HG03354 (cell line): ENCODE results near the gene CPB1.
"Not testable (repeated sequence)": the region's sequence is repeated elsewhere in the genome, so short reads cannot be mapped to it uniquely, and the experiment has no call there.

ENCODE experiments used
- ATAC-seq: cut with Tn5 transposase; IDR thresholded peaks from one replicate; pipeline ENCODE4 v1.9.1; 2021; ENCODE audit warnings: mild to moderate bottlenecking; ENCODE audit not compliant: unreplicated experiment, poor library complexity, severe bottlenecking

Gene CPB1

GRCh38 chr3:148827585-148827984 is at the start of gene CPB1:
CPB1 (plus strand) TSS chr3:148827811; CDS start chr3:148827824, 13 bp downstream.
- no peak for ATAC-seq

DNA sequence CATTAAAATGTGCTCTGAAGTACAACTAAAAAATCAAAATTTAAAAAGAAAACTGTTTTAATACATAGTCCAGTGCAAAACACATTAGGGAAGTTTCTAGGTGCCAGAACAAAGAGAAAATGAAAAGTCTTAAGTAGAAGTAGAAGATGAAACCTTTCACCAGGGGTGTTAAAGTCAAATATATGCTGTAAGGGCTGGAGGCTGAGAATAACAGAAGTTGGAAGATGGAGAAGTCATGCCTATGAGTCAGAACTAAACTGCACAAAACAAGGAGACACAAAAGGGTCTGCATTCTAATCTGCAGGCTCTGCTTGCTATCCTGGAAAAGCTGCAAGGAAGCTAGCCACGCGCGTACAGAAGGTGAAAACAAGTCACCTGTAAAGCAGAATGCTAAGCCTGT is 48.7 kb upstream of the CPB1 start:
- no peak for ATAC-seq

- not testable (repeated sequence) for ATAC-seq
Observed at GRCh38 chr3:148785026-148785425, 42.6 kb upstream of the CPB1 start.

DNA sequence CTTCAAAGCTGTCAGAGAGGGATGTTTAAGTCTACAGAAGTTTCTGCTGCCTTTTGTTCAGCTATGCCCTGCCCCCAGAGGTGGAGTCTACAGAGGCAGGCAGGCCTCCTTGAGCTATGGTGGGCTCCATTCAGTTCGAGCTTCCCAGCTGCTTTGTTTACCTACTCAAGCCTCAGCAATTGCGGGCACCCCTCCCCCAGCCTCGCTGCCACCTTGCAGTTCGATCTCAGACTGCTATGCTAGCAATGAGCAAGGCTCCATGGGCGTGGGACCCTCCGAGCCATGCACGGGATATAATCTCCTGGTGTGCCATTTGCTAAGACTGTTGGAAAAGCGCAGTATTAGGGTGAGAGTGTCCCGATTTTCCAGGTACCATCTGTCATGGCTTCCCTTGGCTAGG is 41.5 kb upstream of the CPB1 start:
- not testable (repeated sequence) for ATAC-seq

GRCh38 chr3:148789146-148789545 is 38.5 kb upstream of the CPB1 start:
- no peak for ATAC-seq

DNA sequence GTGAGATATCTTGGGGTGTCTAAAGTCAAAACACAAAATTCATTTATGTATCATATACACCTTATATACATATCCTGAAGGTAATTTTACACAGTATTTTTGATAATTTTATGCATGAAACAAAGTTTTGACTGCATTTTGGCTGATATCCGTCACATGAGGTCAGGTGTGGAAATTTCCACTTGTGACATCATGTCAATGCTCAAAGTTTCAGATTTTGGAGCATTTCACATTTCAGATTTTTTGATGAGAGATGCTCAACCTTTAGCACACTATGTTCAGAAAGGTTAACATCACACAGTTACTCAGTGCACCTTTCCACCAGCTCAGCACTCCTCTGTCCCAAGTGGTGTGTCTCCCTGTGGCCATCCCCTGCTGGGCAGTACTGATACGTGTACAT is 37.7 kb upstream of the CPB1 start:
- no peak for ATAC-seq

GRCh38 chr3:148790370-148790769 is 37.2 kb upstream of the CPB1 start:
- no peak for ATAC-seq

DNA sequence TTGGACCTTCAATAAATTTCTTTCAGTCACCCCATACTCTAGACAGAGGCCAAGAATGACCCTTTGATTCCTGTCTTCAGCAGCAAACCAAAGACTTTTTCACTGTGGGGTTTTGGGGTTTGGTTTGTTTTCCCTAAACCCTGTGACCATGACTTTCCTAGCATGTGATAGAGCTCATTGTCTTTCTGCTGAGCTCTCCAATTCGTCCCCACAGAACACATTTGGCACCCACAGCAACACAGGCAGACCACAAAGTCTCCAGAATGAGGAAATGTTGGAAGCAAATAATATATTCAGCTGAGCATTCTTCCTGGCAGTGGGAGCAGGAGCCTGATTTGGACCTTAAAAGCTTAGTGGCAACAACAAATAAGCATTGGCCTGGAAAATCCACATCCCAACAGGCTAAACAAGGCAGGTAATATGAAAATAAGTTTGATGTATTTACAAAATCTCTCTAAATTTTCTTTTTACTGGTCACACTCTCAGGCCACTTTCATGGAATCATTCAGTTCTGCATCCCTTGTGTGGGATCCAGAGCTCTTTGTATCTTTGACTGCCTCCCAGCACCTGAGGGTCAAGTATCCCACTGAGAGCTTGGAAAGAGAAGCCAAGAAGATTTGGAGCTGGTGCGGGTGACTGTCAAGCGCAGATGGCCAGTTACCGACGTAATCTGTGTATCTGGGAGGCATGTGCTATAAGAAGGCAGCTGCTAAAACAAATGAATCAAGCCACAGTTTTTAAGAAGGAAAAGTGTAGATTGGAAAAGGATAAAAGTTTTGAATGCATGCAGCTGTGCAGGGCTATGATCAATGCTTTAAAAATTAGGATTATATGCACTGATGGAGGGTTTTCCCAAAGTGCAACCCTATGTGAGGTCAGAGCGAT is 36.5 kb upstream of the CPB1 start:
- ATAC-seq, result no peak

DNA sequence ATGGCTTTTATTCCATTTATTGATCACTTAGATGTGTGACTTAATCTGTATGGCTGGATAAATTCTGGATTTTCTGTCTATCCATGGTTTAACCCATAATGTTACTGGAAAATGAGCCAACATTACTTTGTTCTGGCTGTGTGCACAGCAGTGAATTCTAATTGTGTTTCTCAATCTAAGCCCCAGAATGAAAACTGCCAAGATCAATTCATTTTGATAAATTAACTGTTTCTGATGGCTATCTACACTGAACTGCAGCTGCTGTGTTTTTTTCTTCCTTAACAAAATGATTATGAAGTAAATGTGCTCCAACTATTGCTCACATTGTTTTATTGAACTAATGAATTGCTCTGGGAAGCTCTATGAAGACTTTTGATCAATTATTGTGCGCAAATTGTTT is 35.7 kb upstream of the CPB1 start:
- no peak for ATAC-seq

- ATAC-seq, result no peak
Observed at GRCh38 chr3:148792516-148792915, 35.1 kb upstream of the CPB1 start.

GRCh38 chr3:148796799-148797198 is 30.8 kb upstream of the CPB1 start:
- no peak for ATAC-seq

- ATAC-seq, result no peak
Observed at GRCh38 chr3:148797795-148798194, 29.8 kb upstream of the CPB1 start.

DNA sequence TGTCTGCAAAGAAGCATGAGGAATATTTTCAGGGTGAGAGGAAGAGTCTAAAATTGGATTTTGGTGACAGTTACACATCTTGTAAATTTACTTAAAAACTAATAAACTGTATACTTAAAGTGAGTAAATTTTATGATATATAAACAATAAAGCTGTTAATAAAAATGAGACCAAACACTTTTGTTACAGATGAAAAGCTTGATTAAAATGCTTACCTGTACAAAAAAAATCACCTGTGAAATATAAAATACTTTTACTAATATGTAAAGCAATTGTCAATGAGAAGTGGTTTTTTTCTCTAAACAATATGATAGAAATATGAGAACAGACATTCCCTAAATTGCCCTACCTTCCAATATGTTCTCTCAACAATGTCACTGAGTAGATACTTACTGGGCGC is 27.2 kb upstream of the CPB1 start:
- ATAC-seq, result no peak

- no peak for ATAC-seq
Observed at GRCh38 chr3:148809835-148810234, 17.8 kb upstream of the CPB1 start.

GRCh38 chr3:148815316-148816110 is 12.1 kb upstream of the CPB1 start:
- no peak for ATAC-seq

DNA sequence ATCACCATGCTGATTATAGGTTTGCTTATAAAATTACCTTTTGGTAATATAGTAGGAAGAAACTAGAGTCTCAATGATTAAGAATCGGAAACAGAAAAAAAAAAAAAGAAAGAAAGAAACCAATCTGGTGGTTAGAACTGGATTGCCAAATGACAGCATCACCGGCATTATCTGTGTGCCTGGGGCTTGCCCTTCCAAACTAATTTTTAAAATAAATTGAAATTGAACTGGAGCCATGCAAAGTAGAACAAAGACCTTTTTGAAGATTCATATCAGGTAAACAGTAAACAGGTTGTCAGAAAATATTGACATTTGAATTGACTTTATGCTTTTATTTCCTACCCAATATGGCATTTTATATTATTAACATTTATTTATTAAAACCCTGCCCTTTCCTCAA is 11.2 kb upstream of the CPB1 start:
- no peak for ATAC-seq

DNA sequence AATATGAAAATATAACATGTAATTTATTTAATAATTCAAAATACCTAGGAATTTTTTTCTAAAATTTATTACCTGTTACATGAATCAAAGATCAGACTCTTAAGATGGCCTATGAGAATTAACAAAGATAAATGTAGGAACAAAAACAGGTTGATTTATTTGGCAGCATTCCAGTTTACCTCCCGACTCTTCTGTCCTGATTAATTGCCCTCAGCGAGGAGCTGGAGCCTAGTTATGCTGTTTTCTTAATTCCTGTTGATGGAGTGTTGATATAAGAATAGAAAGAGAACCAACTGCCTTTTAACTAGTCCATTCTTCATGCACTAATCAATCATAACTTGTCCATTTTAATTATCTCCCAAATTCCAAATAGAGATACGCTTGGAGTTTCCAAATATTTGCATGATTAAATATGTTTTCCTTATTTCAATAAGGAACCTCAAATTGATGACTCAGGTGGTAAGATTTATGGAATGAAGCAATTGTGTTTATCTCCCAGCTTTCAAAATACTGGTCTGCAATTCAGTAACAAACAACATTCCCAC is 10.6 kb upstream of the CPB1 start:
- ATAC-seq, result no peak

DNA sequence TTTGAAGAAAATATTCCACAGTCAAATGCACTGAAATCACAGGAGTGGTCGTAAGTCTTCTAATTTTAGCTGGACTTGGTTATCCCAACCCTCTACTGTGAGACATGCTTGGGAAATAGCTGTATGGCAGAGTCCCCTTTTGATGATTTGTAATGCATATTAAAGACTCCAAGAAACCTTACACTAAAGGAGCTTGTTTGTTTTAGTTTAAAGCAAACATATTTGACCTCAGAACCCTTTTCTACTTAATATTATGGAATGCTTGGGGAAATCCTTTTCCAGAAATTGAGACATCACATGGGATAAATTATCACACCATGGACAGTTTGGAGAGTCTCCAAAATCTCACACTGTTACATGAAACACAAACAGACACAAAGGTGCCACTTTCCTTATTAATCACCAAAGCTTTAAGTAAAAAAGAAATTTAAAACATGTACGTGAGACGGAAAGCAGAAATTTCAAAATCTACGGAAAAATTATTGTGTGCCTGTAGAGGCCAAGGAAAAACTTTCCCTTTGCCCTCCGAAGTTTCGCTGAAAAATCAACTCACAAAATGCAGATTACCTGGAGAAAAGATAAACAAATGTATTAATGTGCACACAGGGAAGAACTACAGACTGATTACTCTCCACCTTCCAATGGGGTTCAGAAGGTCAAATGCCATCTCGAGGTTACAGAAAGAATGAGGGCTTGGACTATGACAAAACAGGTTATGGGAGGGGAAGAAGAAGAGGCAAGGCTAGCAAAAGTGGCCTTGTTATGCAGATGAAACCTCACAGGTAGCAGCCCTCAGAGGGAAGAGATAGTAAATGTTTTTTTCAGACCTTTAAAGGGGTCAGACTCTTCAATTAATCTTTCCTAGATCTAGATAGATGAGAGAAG is 7.0 kb upstream of the CPB1 start:
- ATAC-seq, result no peak

DNA sequence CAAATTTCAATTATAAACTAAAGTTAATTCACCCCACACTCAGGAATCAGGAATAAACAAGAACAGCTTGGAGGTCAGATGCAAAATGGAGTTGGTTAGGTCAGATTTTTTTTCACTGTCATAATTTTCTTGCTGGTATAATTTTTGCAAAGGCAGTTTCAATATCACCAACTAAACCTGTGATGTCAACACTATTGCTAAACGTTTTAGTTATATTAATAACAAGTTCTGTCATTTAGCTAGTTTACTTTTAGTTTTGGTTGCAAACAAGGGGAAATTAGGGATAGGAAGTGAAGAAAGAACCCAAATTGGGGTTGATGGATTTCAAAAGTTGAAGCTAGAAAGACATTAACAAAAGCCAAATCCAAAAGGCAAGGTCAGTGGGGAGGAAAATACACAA is 4.6 kb upstream of the CPB1 start:
- no peak for ATAC-seq

DNA sequence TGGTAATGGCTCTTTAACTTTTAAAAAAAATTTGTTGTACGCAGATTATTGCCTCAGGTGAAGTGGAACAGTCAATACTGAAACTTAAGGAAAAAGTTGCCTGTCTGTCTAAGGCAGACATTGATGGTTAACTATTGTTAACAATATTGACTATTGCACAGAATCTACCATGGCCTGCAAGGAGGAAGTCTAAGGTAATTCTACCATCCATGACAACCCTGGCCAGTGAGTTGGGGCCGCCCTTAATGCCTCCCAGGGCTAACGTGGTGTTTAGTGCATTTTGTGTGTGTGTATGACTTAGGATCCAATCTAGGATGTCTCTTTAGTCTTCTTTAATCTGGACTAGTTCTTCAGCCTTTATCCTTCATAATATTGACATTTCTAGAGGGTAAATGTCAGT is 2.1 kb upstream of the CPB1 start:
- no peak for ATAC-seq
